Measurements from ENCODE around the gene CNN1. TPM values are rescaled to one million over a fixed set of nuclear protein-coding genes. Genes with fewer than 3 reads are reported as not detected.
A peak's percentile ranks its signal among the peaks of the same experiment; 100 is the strongest.
"Not testable (repeated sequence)": the region's sequence is repeated elsewhere in the genome, so short reads cannot be mapped to it uniquely, and the experiment has no call there.

The CNN1 gene
- total and polyA plus RNA-seq, 4 donors: 3.6 to 11.2 (median 3.9) TPM

DNA sequence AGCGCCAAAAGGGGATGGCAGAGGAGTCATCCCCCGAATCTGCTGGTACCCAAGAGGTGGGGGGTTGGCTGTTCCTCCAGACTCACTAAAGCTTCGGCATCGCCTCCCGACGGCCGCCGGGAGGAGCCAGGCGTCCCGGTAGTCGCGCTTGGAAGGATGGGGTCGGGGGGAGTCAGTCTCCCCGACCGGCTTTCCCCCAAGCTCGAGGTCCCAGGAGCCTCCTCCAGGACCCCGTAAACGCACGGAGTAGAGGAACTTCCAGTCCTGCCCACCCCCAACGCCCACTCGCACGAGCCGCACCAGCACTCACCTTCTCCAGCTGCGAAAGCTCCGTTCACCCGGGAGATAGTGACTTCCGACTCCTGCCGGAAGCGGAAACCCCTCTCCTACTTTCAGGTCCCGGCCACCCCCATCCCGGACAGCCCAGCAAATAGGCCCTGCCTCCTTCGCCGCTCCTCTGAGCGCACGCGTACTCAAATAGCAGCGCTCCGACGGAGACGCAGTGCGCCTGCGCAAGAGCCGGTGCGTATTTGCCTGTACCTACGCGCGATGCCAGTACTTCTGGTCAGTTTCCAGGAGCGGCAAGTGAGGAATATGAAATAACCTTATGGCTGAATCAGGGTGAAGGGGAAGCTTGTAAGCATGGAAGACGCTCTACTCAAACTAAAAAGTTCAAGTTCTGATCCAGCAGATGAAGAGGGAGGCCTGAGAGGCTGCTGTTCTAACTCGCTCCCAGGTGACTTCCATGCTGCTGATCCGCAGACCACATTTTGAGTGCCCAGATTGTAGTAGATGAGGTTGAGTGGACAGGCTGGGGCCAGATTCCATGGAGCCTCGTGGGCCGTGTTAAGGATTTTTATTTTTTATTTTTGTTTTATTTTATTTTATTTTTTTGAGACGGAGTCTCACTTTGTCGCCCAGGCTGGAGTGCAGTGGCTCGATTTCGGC lies 20.5 kb downstream of the CNN1 start, which contains the start of gene ELOF1:
Gene ELOF1 (minus strand): TSS at position 350 of the 948 bp plus-strand sequence. CDS start 4,883 bp downstream, outside the sequence.
- DNase-seq (ENCODE audit: low read depth in 4 of 6, low spot score in 6 of 6): peak; percentile 94 to 100 (median 96)
- Histone ChIP-seq H3K9me3 (ENCODE audit: control insufficient read depth, insufficient read depth, low read length) (no peaks in the 10 kb centered on the region), H3K4me1 (ENCODE audit: control insufficient read depth, insufficient read depth, low read length) (peaks cover 40% of the 10 kb centered on the region), H3K4me3 (ENCODE audit: low read depth, low read length) (peak within 1 kb of the TSS; percentile 86), H3K27ac (ENCODE audit: low read depth, low read length) (peak within 1 kb of the TSS; percentile 79), H3K27me3 (ENCODE audit: control insufficient read depth, insufficient read depth, low read length) (no peaks in the 10 kb centered on the region), H3K36me3 (ENCODE audit: control insufficient read depth, insufficient read depth, low read length) (peaks cover 24% of the 10 kb centered on the region)
- 0% methylated on average over 49 of the region's 57 CpGs for WGBS (ENCODE audit: insufficient coverage)

DNA sequence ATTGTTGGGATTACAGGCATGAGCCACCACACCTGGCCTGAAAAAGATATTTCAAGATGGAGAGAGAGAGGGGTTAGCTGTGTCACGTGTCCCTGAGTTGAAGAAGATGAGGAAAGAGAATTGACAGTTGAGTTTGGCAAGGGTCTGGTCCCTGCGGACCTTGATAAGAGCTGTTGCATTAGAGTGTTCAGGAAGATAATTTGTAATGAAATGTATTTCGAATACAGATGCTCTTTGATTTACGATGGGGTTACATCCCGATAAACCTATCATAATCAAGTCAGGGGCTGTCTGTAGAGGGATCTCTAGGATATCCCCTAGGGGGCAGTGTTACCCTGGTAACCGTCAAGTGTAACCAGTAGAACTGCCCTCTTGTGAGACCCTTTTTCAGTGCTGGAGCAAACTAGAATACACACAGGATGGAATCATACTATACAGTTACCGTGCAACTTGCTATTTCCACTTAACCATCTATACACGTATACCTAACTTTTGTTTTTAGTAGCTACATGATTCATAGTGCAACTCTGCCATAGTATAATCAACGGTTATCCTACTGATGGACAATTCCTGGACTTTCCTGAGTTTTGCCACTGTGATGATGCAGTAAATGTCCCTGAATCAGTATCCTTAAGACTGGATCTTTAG lies 21.9 kb downstream of the CNN1 start:
- WGBS (ENCODE audit: insufficient coverage): 28% methylated on average over 5 of the region's 9 CpGs
- no peaks in the 10 kb centered on the region for H3K9me3 ChIP-seq (ENCODE audit: control insufficient read depth, insufficient read depth, low read length)
- H3K4me3 ChIP-seq (ENCODE audit: low read depth, low read length): no peak overlapping the region
- H3K27me3 ChIP-seq (ENCODE audit: control insufficient read depth, insufficient read depth, low read length): no peaks in the 10 kb centered on the region
- peak in 3 of 6 donors; percentile 36 to 78 (median 78) for DNase-seq (ENCODE audit: low read depth in 4 of 6, low spot score in 6 of 6)
- H3K27ac ChIP-seq (ENCODE audit: low read depth, low read length): no peak overlapping the region
- peaks cover 36% of the 10 kb centered on the region for H3K4me1 ChIP-seq (ENCODE audit: control insufficient read depth, insufficient read depth, low read length)
- H3K36me3 ChIP-seq (ENCODE audit: control insufficient read depth, insufficient read depth, low read length): peaks cover 11% of the 10 kb centered on the region

DNA sequence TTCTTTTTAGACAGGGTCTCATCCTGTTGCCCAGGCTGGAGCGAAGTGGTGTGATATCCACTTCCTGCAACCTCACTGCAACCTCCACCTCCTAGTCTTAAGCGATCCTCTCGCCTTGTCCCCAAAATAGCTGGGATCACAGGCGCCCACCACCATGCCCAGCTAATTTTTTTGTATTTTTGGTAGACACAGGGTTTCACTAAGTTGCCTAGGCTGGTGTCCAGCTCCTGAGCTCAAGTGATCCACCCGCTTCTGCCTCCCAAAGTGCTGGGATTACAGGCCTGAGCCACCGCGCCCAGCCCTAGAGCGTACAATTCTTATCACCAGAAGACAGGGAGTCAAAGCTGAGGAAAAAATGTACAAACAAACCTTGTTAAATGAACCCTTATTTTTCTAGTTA lies 24.9 kb downstream of the CNN1 start:
- whole genome bisulfite sequencing (ENCODE audit: insufficient coverage): 90% methylated on average over 6 of the region's 8 CpGs
- peaks cover 10% of the 10 kb centered on the region for H3K4me1 ChIP-seq (ENCODE audit: control insufficient read depth, insufficient read depth, low read length)
- H3K9me3 ChIP-seq (ENCODE audit: control insufficient read depth, insufficient read depth, low read length): no peaks in the 10 kb centered on the region
- H3K36me3 ChIP-seq (ENCODE audit: control insufficient read depth, insufficient read depth, low read length): no peaks in the 10 kb centered on the region
- H3K27me3 ChIP-seq (ENCODE audit: control insufficient read depth, insufficient read depth, low read length): no peaks in the 10 kb centered on the region
- H3K27ac ChIP-seq (ENCODE audit: low read depth, low read length): no peak overlapping the region
- DNase-seq (ENCODE audit: low read depth in 4 of 6, low spot score in 6 of 6): no peak
- no peak overlapping the region for H3K4me3 ChIP-seq (ENCODE audit: low read depth, low read length)

DNA sequence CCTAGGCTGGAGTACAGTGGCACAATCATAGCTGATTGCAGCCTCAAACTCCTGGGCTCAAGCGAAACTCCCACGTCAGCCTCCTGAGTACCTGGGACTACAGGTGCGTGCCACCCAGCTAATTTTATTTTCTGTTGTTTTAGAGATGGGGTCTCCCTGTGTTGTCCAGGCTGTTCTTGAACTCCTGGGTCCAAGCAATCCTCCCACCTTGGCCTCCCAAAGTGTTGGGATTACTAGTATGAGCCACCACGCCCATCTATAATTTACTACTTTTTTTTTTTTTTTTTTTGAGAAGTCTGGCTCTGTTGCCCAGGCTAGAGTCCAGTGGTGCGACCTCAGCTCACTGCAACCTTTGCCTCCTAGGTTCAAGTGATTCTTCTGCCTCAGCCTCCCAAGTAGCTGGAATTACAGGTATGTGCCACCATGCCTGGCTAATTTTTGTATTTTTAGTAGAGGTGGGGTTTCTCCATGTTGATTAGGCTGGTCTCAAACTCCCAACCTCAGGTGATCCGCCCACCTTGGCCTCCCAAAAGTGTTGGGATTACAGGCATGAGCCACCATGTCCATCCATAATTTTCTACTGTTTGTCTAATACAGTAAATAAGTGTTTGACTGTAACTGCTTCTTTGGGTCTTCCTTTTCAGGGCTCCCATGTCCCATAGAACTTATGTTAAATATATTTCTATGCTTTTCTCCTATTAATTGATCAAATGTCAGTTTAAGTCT lies 25.6 kb downstream of the CNN1 start:
- H3K4me1 ChIP-seq (ENCODE audit: control insufficient read depth, insufficient read depth, low read length); H3K27me3 ChIP-seq (ENCODE audit: control insufficient read depth, insufficient read depth, low read length); DNase-seq (ENCODE audit: low read depth in 4 of 6, low spot score in 6 of 6); H3K27ac ChIP-seq (ENCODE audit: low read depth, low read length); H3K9me3 ChIP-seq (ENCODE audit: control insufficient read depth, insufficient read depth, low read length); H3K4me3 ChIP-seq (ENCODE audit: low read depth, low read length); H3K36me3 ChIP-seq (ENCODE audit: control insufficient read depth, insufficient read depth, low read length): not testable (repeated sequence)
- WGBS (ENCODE audit: insufficient coverage): 100% methylated on average over 1 of the region's 6 CpGs

DNA sequence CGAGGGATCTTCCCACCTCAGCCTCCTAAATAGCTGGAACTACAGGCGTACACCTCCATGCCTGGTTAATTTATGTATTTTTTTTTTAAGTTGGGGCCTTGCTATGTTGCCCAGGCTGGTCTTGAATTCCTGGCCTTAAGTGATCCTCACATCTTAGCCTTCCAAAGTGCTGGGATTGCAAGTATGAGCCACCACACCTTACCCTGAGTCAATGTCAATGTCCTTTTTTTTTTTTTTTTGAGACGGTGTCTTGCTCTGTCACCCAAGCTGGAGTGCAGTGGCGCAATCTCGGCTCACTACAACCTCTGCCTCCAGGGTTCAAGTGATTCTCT lies 27.0 kb downstream of the CNN1 start:
- not testable (repeated sequence) for H3K27ac ChIP-seq (ENCODE audit: low read depth, low read length); H3K4me1 ChIP-seq (ENCODE audit: control insufficient read depth, insufficient read depth, low read length); H3K9me3 ChIP-seq (ENCODE audit: control insufficient read depth, insufficient read depth, low read length); DNase-seq (ENCODE audit: low read depth in 4 of 6, low spot score in 6 of 6); H3K36me3 ChIP-seq (ENCODE audit: control insufficient read depth, insufficient read depth, low read length); H3K27me3 ChIP-seq (ENCODE audit: control insufficient read depth, insufficient read depth, low read length); H3K4me3 ChIP-seq (ENCODE audit: low read depth, low read length)
- no CpG with 5 or more reads among the region's 5 CpGs for WGBS (ENCODE audit: insufficient coverage)

DNA sequence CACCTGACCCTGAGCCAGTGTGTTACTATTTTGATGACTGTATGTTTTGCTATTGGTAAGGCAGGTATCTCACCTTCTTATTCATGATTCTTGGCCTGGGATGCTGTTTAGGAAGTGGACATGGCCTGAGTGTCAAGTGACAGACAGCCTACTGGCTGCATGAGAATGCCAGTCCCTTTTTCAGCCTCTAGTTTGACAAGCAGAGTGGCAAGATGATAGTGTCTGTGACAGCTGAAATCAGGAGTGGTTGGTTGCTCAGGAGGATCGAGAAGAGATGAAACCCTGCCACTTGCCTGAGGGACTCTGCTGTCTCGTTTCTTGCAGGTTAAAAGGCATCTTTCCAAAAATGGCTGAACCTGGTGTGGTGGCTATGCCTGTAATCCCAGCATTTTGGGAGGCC lies 27.5 kb downstream of the CNN1 start:
- H3K27ac ChIP-seq (ENCODE audit: low read depth, low read length): no peak overlapping the region
- H3K27me3 ChIP-seq (ENCODE audit: control insufficient read depth, insufficient read depth, low read length): no peaks in the 10 kb centered on the region
- 88% methylated on average over 2 of the region's 2 CpGs for WGBS (ENCODE audit: insufficient coverage)
- H3K4me3 ChIP-seq (ENCODE audit: low read depth, low read length): no peak overlapping the region
- H3K4me1 ChIP-seq (ENCODE audit: control insufficient read depth, insufficient read depth, low read length): no peaks in the 10 kb centered on the region
- no peak for DNase-seq (ENCODE audit: low read depth in 4 of 6, low spot score in 6 of 6)
- no peaks in the 10 kb centered on the region for H3K36me3 ChIP-seq (ENCODE audit: control insufficient read depth, insufficient read depth, low read length)
- no peaks in the 10 kb centered on the region for H3K9me3 ChIP-seq (ENCODE audit: control insufficient read depth, insufficient read depth, low read length)

DNA sequence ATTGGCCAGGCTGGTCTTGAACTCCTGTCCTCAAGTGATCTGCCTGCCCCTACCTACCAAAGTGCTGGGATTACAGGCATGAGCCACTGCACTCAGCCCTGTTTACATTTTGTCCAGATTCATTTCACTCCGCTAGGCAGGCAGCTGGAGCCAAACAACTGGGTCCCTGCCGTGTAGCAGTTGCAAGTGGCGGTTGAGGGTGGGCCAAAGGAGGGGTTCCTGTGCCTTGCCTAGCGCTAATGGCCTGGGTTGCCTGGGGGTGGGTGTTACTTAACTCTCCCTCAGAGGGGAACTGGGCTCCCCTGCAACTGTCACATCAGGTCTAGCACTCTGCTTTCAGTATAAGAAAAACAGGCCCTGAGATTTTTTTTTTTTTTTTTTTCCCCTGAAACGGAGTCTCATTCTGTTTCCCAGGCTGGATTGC lies 31.4 kb downstream of the CNN1 start:
- Histone ChIP-seq H3K9me3 (ENCODE audit: control insufficient read depth, insufficient read depth, low read length) (no peaks in the 10 kb centered on the region), H3K4me1 (ENCODE audit: control insufficient read depth, insufficient read depth, low read length) (no peaks in the 10 kb centered on the region), H3K4me3 (ENCODE audit: low read depth, low read length) (no peak overlapping the region), H3K27me3 (ENCODE audit: control insufficient read depth, insufficient read depth, low read length) (no peaks in the 10 kb centered on the region), H3K36me3 (ENCODE audit: control insufficient read depth, insufficient read depth, low read length) (no peaks in the 10 kb centered on the region), H3K27ac (ENCODE audit: low read depth, low read length) (no peak overlapping the region)
- no peak for DNase-seq (ENCODE audit: low read depth in 4 of 6, low spot score in 6 of 6)
- WGBS (ENCODE audit: insufficient coverage): 67% methylated on average over 2 of the region's 5 CpGs

DNA sequence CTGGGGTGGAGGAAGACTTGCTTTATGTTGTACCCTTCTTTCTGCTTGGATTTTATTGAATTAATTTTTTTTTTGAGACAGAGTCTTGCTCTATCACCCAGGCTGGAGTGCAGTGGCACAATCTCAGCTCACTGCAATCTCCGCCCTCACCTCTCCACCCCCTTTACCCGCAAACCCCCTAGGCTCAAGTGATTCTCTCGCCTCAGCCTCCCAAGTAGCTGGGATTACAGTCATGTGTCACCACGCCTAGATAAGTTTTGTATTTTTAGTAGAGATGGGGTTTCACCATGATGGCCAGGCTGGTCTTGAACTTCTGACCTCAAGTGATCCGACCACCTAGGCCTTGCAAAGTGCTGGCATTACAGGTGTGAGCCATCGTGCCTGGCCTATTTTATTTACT lies 34.7 kb downstream of the CNN1 start:
- H3K4me1 ChIP-seq (ENCODE audit: control insufficient read depth, insufficient read depth, low read length); H3K27me3 ChIP-seq (ENCODE audit: control insufficient read depth, insufficient read depth, low read length); H3K4me3 ChIP-seq (ENCODE audit: low read depth, low read length); DNase-seq (ENCODE audit: low read depth in 4 of 6, low spot score in 6 of 6); H3K9me3 ChIP-seq (ENCODE audit: control insufficient read depth, insufficient read depth, low read length); H3K27ac ChIP-seq (ENCODE audit: low read depth, low read length); H3K36me3 ChIP-seq (ENCODE audit: control insufficient read depth, insufficient read depth, low read length): not testable (repeated sequence)
- 67% methylated on average over 1 of the region's 6 CpGs for WGBS (ENCODE audit: insufficient coverage)

DNA sequence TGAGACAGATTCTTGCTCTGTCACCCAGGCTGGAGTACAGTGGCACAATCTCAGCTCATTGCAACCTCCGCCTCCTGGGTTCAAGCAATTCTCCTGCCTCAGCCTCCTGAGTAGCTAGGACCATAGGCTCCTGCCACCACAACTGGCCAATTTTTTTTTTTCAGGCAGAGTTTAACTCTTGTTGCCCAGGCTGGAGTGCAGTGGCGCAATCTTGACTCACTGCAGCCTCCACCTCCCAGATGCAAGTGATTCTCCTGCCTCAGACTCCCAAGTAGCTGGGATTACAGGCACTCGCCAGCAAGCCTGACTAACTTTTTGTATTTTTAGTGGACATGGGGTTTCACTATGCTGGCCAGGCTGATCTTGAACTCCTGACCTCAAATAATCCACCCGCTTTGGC lies 35.1 kb downstream of the CNN1 start:
- not testable (repeated sequence) for H3K27ac ChIP-seq (ENCODE audit: low read depth, low read length); H3K4me1 ChIP-seq (ENCODE audit: control insufficient read depth, insufficient read depth, low read length); H3K27me3 ChIP-seq (ENCODE audit: control insufficient read depth, insufficient read depth, low read length); H3K9me3 ChIP-seq (ENCODE audit: control insufficient read depth, insufficient read depth, low read length); H3K36me3 ChIP-seq (ENCODE audit: control insufficient read depth, insufficient read depth, low read length); DNase-seq (ENCODE audit: low read depth in 4 of 6, low spot score in 6 of 6); H3K4me3 ChIP-seq (ENCODE audit: low read depth, low read length)
- WGBS (ENCODE audit: insufficient coverage): 96% methylated on average over 2 of the region's 4 CpGs
